MM.1S (cell line): ENCODE results near the gene NANP.

Experiments used
- DNase-seq: peaks from one replicate; pipeline ENCODE4 v3.0.0-alpha.2; 2015
- H2AFZ ChIP-seq: fragments of 300-600 bp; sonication (generic); 2 replicates; pipeline ENCODE4 v1.6.0; 2016; ENCODE audit warnings: antibody characterized with exemption, low read length
- H3F3A ChIP-seq: fragments of 300-600 bp; sonication (generic); 2 replicates; pipeline ENCODE4 v1.6.1; 2016; ENCODE audit warnings: mild to moderate bottlenecking, antibody characterized with exemption, low read length, moderate library complexity, mixed read lengths; ENCODE audit not compliant: insufficient read depth
- H3K27ac ChIP-seq: fragments of 300-600 bp; sonication (generic); 2 replicates; pipeline ENCODE4 v1.5.1; 2016; ENCODE audit warnings: mild to moderate bottlenecking, low read length
- H3K27me3 ChIP-seq: fragments of 300-600 bp; sonication (generic); replicated peaks from 2 replicates; pipeline ENCODE4 v1.6.0; 2016; ENCODE audit warnings: low read length; ENCODE audit not compliant: insufficient read depth
- H3K36me3 ChIP-seq: fragments of 300-600 bp; sonication (generic); replicated peaks from 2 replicates; pipeline ENCODE4 v1.6.1; 2016; ENCODE audit warnings: mild to moderate bottlenecking, low read length, mixed read lengths; ENCODE audit not compliant: insufficient read depth
- H3K4me1 ChIP-seq: fragments of 300-600 bp; sonication (generic); 2 replicates; pipeline ENCODE4 v1.6.1; 2016; ENCODE audit warnings: low read length, mixed read lengths
- H3K4me2 ChIP-seq: fragments of 300-600 bp; sonication (generic); 2 replicates; pipeline ENCODE4 v1.6.0; 2016; ENCODE audit warnings: low read depth, low read length
- H3K4me3 ChIP-seq: fragments of 300-600 bp; sonication (generic); 2 replicates; pipeline ENCODE4 v1.5.1; 2016; ENCODE audit warnings: low read length, mixed read lengths
- H3K79me2 ChIP-seq: fragments of 300-600 bp; sonication (generic); 2 replicates; pipeline ENCODE4 v1.6.1; 2016; ENCODE audit warnings: mixed run types, low read length, mixed read lengths
- H3K9ac ChIP-seq: fragments of 300-600 bp; sonication (generic); 2 replicates; pipeline ENCODE4 v1.6.1; 2016; ENCODE audit warnings: low read length, mixed read lengths
- H3K9me2 ChIP-seq: fragments of 300-600 bp; sonication (generic); replicated peaks from 2 replicates; pipeline ENCODE4 v1.6.1; 2016; ENCODE audit warnings: mild to moderate bottlenecking, low read length, mixed read lengths; ENCODE audit not compliant: insufficient read depth
- H3K9me3 ChIP-seq: fragments of 300-600 bp; sonication (generic); replicated peaks from 2 replicates; pipeline ENCODE4 v1.6.1; 2016; ENCODE audit warnings: mild to moderate bottlenecking, low read length, mixed read lengths; ENCODE audit not compliant: insufficient read depth
- H4K20me1 ChIP-seq: fragments of 300-600 bp; sonication (generic); 2 replicates; pipeline ENCODE4 v1.6.1; 2016; ENCODE audit warnings: mild to moderate bottlenecking, low read length, moderate library complexity, mixed read lengths; ENCODE audit not compliant: insufficient read depth
- CTCF ChIP-seq: fragments of 300-600 bp; sonication (generic); IDR thresholded peaks from 2 replicates; pipeline ENCODE4 v1.5.1; 2016; ENCODE audit warnings: antibody characterized with exemption, low read length, mixed read lengths
- EZH2 ChIP-seq: fragments of 300-600 bp; sonication (generic); optimal IDR thresholded peaks from 2 replicates; pipeline ENCODE3; 2017; ENCODE audit warnings: low read depth, mild to moderate bottlenecking, antibody characterized with exemption, low read length, mixed read lengths
- EZH2phosphoT487 ChIP-seq: fragments of 300-600 bp; sonication (generic); IDR thresholded peaks from 2 replicates; pipeline ENCODE4 v1.6.1; 2018; ENCODE audit warnings: antibody characterized with exemption, low read length

The NANP gene

GRCh38 chr20:25576783-25577530, 46.9 kb downstream of the NANP start:
- Histone ChIP-seq H3K4me2 (no peak overlapping the region), H3K79me2 (no peaks in the 10 kb centered on the region), H3K4me3 (no peak overlapping the region), H2AFZ (no peak overlapping the region), H4K20me1 (no peaks in the 10 kb centered on the region), H3K27ac (no peak overlapping the region), H3K36me3 (no peaks in the 10 kb centered on the region), H3K9me3 (no peaks in the 10 kb centered on the region), H3K4me1 (no peaks in the 10 kb centered on the region), H3K9ac (no peak overlapping the region), H3K9me2 (no peaks in the 10 kb centered on the region), H3K27me3 (no peaks in the 10 kb centered on the region), H3F3A (no peaks in the 10 kb centered on the region)
- no peak for DNase-seq
- TF ChIP-seq EZH2 = no peak
- TF ChIP-seq CTCF = no peak
- no peak for TF ChIP-seq EZH2phosphoT487

GRCh38 chr20:25574411-25574810, 49.4 kb downstream of the NANP start:
- H3K4me3 ChIP-seq = no peak overlapping the region
- H3K27ac ChIP-seq = no peak overlapping the region
- no peaks in the 10 kb centered on the region for H4K20me1 ChIP-seq
- no peaks in the 10 kb centered on the region for H3K79me2 ChIP-seq
- no peaks in the 10 kb centered on the region for H3K36me3 ChIP-seq
- TF ChIP-seq CTCF (no peak), EZH2phosphoT487 (no peak), EZH2 (no peak)
- H3K9me2 ChIP-seq = no peaks in the 10 kb centered on the region
- no peaks in the 10 kb centered on the region for H3K9me3 ChIP-seq
- H3K4me2 ChIP-seq = no peak overlapping the region
- H3F3A ChIP-seq = no peaks in the 10 kb centered on the region
- no peak for DNase-seq
- no peak overlapping the region for H2AFZ ChIP-seq
- no peaks in the 10 kb centered on the region for H3K4me1 ChIP-seq
- no peaks in the 10 kb centered on the region for H3K27me3 ChIP-seq
- H3K9ac ChIP-seq = no peak overlapping the region

- no peak overlapping the region for H3K9ac ChIP-seq
These were observed 50.2 kb downstream of the NANP start for GRCh38 chr20:25573288-25574251.

More at GRCh38 chr20:25573288-25574251, 50.2 kb downstream of the NANP start:
- no peak for DNase-seq
- Histone ChIP-seq H4K20me1 (no peaks in the 10 kb centered on the region), H3K79me2 (no peaks in the 10 kb centered on the region), H3K9me3 (no peaks in the 10 kb centered on the region), H3K27me3 (no peaks in the 10 kb centered on the region), H3K27ac (no peak overlapping the region), H3K36me3 (no peaks in the 10 kb centered on the region), H3F3A (no peaks in the 10 kb centered on the region), H3K4me1 (no peaks in the 10 kb centered on the region), H3K4me3 (no peak overlapping the region), H3K9me2 (no peaks in the 10 kb centered on the region), H3K4me2 (no peak overlapping the region), H2AFZ (no peak overlapping the region)
- TF ChIP-seq EZH2phosphoT487 (no peak), EZH2 (no peak), CTCF (no peak)
